Measurements from ENCODE around the gene HECW1.

HECW1 gene

DNA sequence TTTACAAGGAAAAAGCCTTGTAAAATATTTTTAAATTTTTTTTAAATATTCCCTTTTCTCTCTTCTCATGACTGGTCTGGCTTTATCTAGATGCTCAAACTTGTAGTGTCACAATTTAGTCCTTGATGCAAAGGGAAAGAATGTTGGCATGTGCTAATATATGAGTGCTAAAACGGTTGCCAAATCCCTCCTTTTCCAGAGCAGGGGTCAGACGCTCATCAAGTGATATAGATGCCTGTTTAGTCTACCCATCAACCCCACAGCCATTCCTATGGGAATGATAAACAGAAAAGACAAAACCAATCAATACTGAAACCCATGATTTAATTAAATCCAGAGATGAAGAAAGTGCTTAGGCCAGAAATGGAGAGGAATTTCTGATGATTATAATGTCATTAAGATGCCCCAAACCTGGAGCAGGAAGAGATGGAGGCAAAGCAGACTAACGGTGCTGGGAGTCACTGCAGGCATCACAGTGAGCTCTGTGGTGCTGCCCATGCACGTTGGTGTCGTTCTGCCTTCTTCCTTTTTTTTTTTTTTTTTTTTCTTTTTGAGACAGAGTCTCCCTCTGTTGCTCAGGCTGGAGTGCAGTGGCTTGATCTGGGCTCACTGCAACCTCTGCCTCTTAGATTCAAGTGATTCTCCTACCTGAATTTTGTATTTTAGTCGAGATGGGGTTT, 260.4 kb downstream of the HECW1 start:
- peak; percentile 19 for DNase-seq (ENCODE audit: low spot score)

DNA sequence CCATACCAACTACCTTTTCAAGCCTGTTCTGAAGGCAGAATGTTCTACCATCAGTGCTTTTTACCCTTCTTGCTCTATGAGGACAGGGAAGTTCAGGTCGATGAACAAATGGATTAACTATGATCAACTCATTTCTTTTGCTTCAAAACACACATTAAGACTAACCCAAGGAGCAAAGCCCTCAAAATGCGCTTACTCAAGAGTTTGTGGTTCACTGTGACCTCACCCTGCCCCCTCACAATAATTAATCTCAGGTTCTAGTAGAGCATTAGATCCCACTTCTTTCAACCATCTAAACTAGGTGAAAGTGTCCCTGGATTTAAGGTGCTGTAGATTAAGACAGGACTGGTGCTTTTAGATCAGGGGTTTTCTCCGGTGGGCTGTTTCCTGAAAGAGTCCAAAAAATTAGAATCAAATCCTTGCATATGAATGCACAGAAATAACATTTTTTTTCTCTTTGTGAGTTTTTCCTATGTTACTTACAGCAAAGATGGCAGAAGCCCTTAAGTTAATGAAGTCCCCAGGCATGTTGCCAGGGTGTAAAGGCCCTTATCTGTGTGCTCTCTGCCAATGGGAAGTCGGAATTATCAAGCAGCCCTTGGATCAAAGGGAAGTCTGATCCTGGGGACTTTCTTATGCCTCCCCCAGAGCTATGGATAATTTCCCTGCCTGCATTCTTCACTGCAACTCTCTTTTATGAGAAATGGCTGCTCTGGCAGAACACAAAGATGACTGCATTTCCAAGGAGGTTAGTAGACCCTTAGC, 264.9 kb downstream of the HECW1 start:
- DNase-seq (ENCODE audit: low spot score), result no peak

GRCh38 chr7:43379210-43379609, 266.8 kb downstream of the HECW1 start:
- no peak for DNase-seq (ENCODE audit: low spot score)

DNA sequence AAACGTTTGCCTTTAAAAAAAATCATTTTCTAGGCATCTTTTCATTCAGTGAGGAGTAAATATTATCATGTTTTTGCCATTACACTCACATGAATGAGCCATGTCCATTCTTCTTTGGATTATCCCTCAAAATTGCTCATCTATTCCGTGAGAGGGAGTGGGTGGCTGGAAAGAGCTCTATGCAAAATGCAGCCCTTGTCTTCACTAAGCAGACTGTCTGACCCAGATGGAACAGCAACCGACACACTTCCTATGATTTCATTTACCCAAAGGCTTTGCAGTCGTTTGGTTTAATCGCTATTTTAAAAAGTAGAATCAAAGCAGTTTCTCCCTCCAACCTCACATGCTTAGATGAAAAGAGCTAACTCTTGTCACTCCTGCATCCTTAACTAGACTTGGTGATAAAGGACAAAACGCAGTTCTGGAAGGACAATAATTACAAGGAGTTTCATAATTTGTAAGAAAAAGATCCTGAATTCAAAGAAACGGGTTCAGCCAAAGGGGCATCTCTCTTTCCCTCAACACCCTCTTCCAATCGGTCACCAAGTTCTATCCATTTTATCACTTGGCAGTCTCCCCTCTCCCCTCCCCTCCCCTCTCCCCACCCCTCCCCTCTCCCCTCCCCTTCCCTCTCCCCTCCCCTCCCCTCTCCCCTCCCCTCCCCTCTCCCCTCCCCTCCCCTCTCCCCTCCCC, 272.3 kb downstream of the HECW1 start:
- no peak for DNase-seq (ENCODE audit: low spot score)

DNA sequence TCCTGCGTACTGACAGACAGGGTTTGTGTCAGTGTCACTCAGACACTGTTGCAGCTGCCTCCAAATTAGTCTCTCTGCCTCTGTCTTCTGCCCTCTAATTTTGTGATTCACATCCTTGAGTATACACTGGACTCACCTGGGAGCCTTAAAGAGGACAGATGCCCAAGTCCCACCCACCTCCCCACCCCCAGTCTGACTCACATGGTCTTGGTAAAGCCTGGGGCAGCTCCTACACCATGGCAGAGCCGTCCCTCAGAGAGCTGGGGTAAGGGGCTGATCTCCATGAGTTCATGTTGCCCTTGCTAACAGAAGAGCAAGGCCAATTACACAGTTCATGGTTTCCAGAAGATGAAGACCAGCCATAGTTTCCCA, 272.8 kb downstream of the HECW1 start:
- no peak for DNase-seq (ENCODE audit: low spot score)

DNA sequence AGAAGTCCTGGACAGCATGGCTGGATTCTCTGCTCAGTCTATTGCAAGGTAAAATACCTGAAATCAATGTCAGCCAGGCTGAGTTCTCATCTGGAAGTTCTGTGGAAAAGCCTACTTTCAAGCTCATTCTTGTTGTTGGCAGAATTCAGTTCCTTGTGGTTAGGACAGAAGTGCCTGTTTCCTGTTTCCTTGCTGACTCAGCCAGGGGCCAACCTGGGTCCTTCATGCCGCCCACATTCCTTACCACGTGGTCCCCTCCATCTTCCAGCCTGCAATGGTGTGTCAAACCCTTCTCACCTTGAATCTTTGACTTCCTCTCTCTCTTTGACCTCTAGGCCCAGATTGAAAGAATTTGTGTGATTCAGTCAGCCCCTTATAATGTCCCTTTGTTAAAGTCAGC, 273.4 kb downstream of the HECW1 start:
- no peak for DNase-seq (ENCODE audit: low spot score)

GRCh38 chr7:43387932-43388331, 275.5 kb downstream of the HECW1 start:
- no peak for DNase-seq (ENCODE audit: low spot score)

- no peak for DNase-seq (ENCODE audit: low spot score)
Observed at GRCh38 chr7:43390576-43390975, 278.1 kb downstream of the HECW1 start.

DNA sequence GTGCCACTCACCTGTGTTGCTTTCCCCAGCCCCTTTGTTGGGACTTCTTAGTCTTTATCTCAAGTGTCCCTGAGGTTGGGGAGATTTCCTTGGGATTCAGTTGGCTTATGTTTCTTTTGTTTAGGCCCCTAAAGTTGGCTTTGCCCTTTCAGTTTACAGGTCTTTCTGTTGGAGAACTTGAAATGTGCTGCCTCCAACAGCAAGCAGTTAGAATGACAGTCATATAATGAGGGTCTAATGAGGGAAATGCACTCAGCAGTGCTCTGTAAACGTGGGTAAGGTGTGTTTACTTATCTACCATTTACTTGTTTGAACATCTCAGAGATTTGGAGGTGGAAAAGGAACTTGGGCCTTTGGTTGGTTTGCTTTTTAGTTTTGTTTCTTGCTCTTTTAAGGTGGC, 279.1 kb downstream of the HECW1 start:
- DNase-seq (ENCODE audit: low spot score), result no peak

DNA sequence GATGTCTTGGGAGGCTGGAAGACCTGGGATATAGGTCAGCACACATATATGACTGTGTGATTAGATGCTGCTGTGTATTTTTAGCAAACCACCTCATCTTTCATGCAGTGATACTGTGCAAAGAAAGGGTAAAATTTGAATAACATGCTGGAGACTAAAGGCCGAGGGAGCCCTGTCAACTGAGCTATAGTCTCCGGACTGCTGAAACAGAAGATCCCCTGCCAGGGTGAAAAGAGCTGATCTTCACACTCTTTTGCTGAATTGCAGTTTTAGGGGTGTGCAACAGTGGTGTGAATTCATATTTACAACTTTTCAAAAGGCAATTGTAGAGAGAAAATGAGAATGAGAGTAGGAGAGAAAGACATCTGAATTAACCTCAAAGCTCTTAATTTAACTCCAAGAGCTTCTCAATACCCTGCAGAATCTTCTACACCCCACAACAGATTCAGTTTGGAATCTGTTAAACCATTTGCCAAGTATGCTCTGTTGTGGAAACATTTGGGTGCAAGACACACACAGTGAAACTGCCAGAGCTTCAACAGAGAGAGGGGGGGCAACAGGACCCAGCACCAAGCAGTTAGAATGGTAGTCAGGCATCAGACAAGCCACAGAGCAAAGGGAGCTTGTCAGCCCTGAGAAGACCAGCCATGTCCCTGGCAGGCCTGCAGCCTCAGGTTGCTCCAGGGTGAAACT, 280.3 kb downstream of the HECW1 start:
- DNase-seq (ENCODE audit: low spot score), result no peak

- peak; percentile 26 for DNase-seq (ENCODE audit: low spot score)
Observed at GRCh38 chr7:43394441-43395130, 282.1 kb downstream of the HECW1 start.

DNA sequence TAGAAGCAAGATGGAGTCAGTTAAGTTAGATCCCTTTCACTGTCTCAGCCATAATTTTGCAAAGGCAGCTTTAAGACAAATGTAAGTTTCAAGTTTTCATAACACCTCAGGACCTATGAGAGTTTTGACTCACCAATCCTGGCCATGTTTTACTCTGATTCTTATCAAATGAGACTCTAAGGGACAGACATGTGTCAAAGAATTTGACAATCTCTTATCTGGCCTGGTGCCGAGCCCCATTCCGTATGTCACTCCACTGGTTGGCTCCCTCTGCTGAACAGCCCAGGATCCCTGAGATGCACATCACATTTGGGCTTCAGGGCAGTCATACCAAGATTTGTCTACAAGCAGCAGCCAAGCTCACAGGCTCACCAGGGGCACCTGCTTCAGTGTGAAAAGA, 282.9 kb downstream of the HECW1 start:
- DNase-seq (ENCODE audit: low spot score), result no peak

DNA sequence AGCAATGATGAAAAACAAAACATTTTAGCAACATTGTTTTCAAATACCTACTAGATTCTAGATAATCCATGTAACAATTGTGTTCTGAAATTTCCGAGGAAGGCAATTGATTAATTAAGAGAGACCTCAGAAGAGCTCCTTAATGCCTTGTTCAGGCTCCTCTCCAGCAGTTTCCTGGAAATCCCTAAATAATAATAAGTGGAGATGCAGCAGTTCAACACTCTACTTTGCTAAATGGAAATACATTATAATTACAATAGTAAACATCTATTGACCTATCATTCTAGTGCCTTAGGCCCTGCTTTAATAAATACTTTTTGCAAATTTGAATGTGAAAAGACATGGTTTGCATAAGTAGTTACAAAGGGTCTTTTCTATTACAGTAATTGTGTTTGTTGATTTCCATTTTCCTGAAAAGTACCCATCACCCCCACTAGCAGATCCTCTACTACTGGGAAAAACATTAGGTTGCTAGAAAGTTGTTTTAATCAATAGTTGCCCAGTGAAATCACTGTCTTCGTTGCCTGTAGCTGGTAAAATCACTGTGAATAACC, 283.8 kb downstream of the HECW1 start:
- DNase-seq (ENCODE audit: low spot score), result no peak

GRCh38 chr7:43398831-43399230, 286.4 kb downstream of the HECW1 start:
- no peak for DNase-seq (ENCODE audit: low spot score)

DNA sequence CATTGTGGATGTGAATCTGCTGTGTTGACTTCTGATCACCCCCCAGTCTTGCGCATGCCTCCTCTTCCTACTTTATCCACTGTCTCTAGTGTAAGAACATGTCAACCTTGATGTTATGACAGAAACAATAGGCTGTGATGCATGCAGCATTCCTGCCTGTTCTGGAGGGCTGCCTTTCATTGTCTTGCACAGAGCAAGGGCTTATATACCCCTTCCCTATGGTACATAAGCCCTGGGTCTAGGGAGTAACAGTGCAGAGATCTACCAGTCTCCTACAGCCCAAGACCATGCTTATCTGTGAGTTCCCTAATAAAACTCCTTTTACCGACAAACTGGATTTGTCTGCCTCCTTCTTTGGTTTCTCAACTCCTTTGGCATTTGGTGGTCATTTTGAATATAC, 293.5 kb downstream of the HECW1 start:
- no peak for DNase-seq (ENCODE audit: low spot score)

DNA sequence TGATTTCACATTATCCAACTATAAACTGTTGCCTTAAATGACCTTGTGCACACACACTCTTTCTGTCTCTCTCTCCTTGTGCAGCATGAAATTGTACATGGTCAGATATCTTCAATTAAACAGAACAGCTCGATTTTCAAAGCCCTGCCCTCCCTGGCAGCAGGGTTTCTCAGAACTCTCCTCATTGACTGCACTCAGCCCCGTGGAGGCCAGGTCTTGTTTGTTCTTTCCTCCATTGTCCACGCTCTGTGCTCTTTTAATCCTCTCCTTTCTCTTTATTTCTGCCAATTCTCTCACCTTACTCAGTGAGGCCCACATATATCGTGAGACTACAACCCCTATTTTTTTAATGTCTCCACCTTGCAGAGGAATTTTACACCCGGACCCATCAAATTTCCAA, 294.5 kb downstream of the HECW1 start:
- no peak for DNase-seq (ENCODE audit: low spot score)

DNA sequence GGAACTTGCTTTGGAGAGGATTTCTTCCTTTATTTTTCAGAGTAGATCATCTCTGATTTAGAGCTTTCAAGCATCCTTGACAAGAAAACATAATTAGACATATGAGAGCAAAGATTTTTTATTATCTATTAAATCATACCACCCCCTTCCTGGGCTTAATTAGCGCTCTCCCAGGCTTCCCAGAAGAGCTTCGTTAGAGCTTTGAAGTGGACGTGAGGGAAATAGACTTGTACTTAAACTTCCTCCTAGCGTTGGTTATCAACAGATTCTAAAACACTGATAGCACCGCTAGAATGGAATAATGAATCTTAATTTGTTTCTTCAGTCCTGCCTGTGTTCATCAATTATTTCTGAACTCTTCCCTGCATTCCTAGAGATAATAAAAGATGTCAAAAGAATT, 296.5 kb downstream of the HECW1 start:
- DNase-seq (ENCODE audit: low spot score), result no peak

- no peak for DNase-seq (ENCODE audit: low spot score)
Observed at GRCh38 chr7:43417455-43417854, 305.0 kb downstream of the HECW1 start.

DNA sequence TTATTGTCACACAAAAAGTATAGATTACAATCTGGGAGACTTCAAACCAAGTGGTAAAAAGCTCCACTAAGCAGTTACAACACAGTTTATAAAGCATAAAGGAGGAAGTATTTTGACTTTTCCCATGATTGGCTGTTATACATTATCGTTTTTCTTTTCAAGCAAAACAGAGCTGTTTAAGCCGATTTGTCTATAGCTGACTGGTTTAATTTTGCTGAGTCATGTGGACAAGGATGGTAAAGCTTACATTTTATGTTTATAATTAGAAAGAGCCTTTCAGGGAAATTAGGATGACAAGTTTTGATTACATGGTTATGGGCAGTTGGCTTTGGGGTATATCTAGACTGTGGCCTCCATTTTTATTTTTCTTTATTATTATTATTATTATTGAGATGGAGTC, 318.0 kb downstream of the HECW1 start:
- no peak for DNase-seq (ENCODE audit: low spot score)

GRCh38 chr7:43431020-43431595, 318.7 kb downstream of the HECW1 start:
- peak; percentile 31 for DNase-seq (ENCODE audit: low spot score)

- DNase-seq (ENCODE audit: low spot score), result no peak
Observed at GRCh38 chr7:43433639-43434038, 321.2 kb downstream of the HECW1 start.
